Osteoblast (primary cell): ENCODE results near the gene CBLC. TPM values are rescaled to one million over a fixed set of nuclear protein-coding genes. Genes with fewer than 3 reads are reported as not detected.

Source experiments
- DNase-seq: peaks from one replicate; pipeline ENCODE4 v3.0.0; 2011; ENCODE audit warnings: low spot score, mixed read lengths; ENCODE audit not compliant: insufficient read length; ENCODE audit errors: missing footprints
- H2AFZ ChIP-seq: 2 replicates; pipeline ENCODE4 v1.6.0; 2011; ENCODE audit warnings: mild to moderate bottlenecking, low read length
- H3K27ac ChIP-seq: 2 replicates; pipeline ENCODE4 v1.5.1; 2011; ENCODE audit warnings: mild to moderate bottlenecking, low read depth, low read length, moderate library complexity
- H3K27me3 ChIP-seq: 2 replicates; pipeline ENCODE4 v1.6.0; 2012; ENCODE audit warnings: mild to moderate bottlenecking, control low read depth, inconsistent platforms, low read length, moderate library complexity; ENCODE audit not compliant: insufficient read depth
- H3K36me3 ChIP-seq: 2 replicates; pipeline ENCODE4 v1.5.1; 2011; ENCODE audit warnings: mild to moderate bottlenecking, low read length, control low read depth, moderate library complexity; ENCODE audit not compliant: insufficient read depth
- H3K4me1 ChIP-seq: 2 replicates; pipeline ENCODE4 v1.5.1; 2011; ENCODE audit warnings: mild to moderate bottlenecking, low read length, control low read depth, moderate library complexity; ENCODE audit not compliant: insufficient read depth
- H3K4me2 ChIP-seq: 2 replicates; pipeline ENCODE4 v1.6.0; 2011; ENCODE audit warnings: mild to moderate bottlenecking, low read length; ENCODE audit not compliant: insufficient read depth
- H3K4me3 ChIP-seq: fragments of 200-600 bp; sonication (generic); 3 replicates; pipeline ENCODE4 v1.5.1; 2012; ENCODE audit warnings: mild to moderate bottlenecking, low read length, inconsistent platforms; ENCODE audit not compliant: insufficient read depth
- H3K79me2 ChIP-seq: 2 replicates; pipeline ENCODE4 v1.6.0; 2012; ENCODE audit warnings: mild to moderate bottlenecking, low read length, control low read depth, inconsistent platforms; ENCODE audit not compliant: insufficient read depth
- H3K9me3 ChIP-seq: 2 replicates; pipeline ENCODE4 v1.5.1; 2011; ENCODE audit warnings: low read depth, low read length, control low read depth
- H4K20me1 ChIP-seq: 2 replicates; pipeline ENCODE4 v1.6.0; 2012; ENCODE audit warnings: mild to moderate bottlenecking, low read length, control low read depth; ENCODE audit not compliant: insufficient read depth
- CTCF ChIP-seq: IDR thresholded peaks from 2 replicates; pipeline ENCODE4 v1.5.1; 2011; ENCODE audit warnings: mild to moderate bottlenecking, low read depth, low read length, moderate library complexity; ENCODE audit errors: extremely low read depth
- total RNA-seq: library from RNA; depleted of rRNA; stranded (reverse); fragments of >200 nt; gene quantifications from 2 replicates; pipeline ENCODE4 v1.2.3, GENCODE V29; 2012

The CBLC gene
- total RNA-seq, 1 donor = not detected

GRCh38 chr19:44839276-44839675 lies 61.6 kb downstream of the CBLC start:
- no peaks in the 10 kb centered on the region for H4K20me1 ChIP-seq
- H2AFZ ChIP-seq = no peak overlapping the region
- H3K9me3 ChIP-seq = no peaks in the 10 kb centered on the region
- no peak for TF ChIP-seq CTCF
- no peaks in the 10 kb centered on the region for H3K4me1 ChIP-seq
- peaks cover 3% of the 10 kb centered on the region for H3K27me3 ChIP-seq
- H3K4me2 ChIP-seq = no peak overlapping the region
- H3K27ac ChIP-seq = no peak overlapping the region
- H3K36me3 ChIP-seq = no peaks in the 10 kb centered on the region
- no peak overlapping the region for H3K4me3 ChIP-seq
- DNase-seq = no peak
- no peaks in the 10 kb centered on the region for H3K79me2 ChIP-seq

GRCh38 chr19:44840811-44841210 lies 63.1 kb downstream of the CBLC start:
- Histone ChIP-seq H3K9me3 (no peaks in the 10 kb centered on the region), H3K27me3 (no peaks in the 10 kb centered on the region), H4K20me1 (no peaks in the 10 kb centered on the region), H3K79me2 (no peaks in the 10 kb centered on the region), H2AFZ (no peak overlapping the region), H3K36me3 (no peaks in the 10 kb centered on the region), H3K27ac (no peak overlapping the region), H3K4me2 (no peak overlapping the region), H3K4me1 (peaks cover 6% of the 10 kb centered on the region), H3K4me3 (no peak overlapping the region)
- no peak for TF ChIP-seq CTCF
- no peak for DNase-seq

- TF ChIP-seq CTCF = no peak
- H4K20me1 ChIP-seq = no peaks in the 10 kb centered on the region
Measured at GRCh38 chr19:44841231-44841630, 63.5 kb downstream of the CBLC start.

DNA sequence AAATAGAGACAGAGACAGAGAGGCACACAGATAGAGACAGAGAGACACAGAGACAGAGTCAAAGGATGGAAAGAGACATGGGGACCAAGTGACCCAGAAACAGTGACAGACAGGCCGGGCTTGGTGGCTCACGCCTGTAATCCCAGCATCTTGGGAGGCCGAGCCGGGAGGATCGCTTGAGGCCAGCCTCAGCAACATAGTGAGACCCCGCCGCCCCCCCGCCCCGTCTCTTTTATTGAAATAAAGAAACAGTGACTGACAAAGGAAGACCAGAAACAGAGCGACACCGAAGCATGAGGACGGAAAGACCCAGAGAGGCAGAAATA lies 67.6 kb downstream of the CBLC start:
- H3K79me2 ChIP-seq = peaks cover 41% of the 10 kb centered on the region
- H3K9me3 ChIP-seq = no peaks in the 10 kb centered on the region
- no peak for TF ChIP-seq CTCF
- peak overlapping the region; percentile 100 for H2AFZ ChIP-seq
- H3K4me3 ChIP-seq = peak overlapping the region; percentile 98
- peaks cover 25% of the 10 kb centered on the region for H3K4me1 ChIP-seq
- peaks cover 26% of the 10 kb centered on the region for H4K20me1 ChIP-seq
- DNase-seq = no peak
- no peaks in the 10 kb centered on the region for H3K36me3 ChIP-seq
- H3K27ac ChIP-seq = peak overlapping the region; percentile 75
- no peaks in the 10 kb centered on the region for H3K27me3 ChIP-seq
- peak overlapping the region; percentile 99 for H3K4me2 ChIP-seq

More at GRCh38 chr19:44841231-44841630, 63.5 kb downstream of the CBLC start:
- Histone ChIP-seq H3K27me3 (no peaks in the 10 kb centered on the region), H3K4me2 (no peak overlapping the region), H2AFZ (no peak overlapping the region), H3K27ac (no peak overlapping the region), H3K9me3 (no peaks in the 10 kb centered on the region), H3K79me2 (peaks cover under 1% of the 10 kb centered on the region), H3K4me3 (no peak overlapping the region), H3K4me1 (peaks cover 6% of the 10 kb centered on the region), H3K36me3 (no peaks in the 10 kb centered on the region)
- no peak for DNase-seq
